Trophoblast cell (in vitro differentiated cells and primary cell): ENCODE results near the gene PNKP.

Experiments used
- DNase-seq, 2 donors: peaks; one replicate each; pipeline ENCODE4 v3.0.0-alpha.2; 2016
- H2AFZ ChIP-seq: 2 replicates; pipeline ENCODE4 v1.6.1; 2013; ENCODE audit warnings: low read length, moderate library complexity, mild to moderate bottlenecking; ENCODE audit not compliant: insufficient read depth, poor library complexity
- H2AK5ac ChIP-seq: 2 replicates; pipeline ENCODE4 v1.6.1; 2013; ENCODE audit warnings: mild to moderate bottlenecking, low read length
- H2BK120ac ChIP-seq: 2 replicates; pipeline ENCODE4 v1.6.1; 2013; ENCODE audit warnings: low read length, mild to moderate bottlenecking, moderate library complexity; ENCODE audit not compliant: insufficient read depth, poor library complexity
- H2BK12ac ChIP-seq: 2 replicates; pipeline ENCODE4 v1.6.1; 2013; ENCODE audit warnings: mild to moderate bottlenecking, low read length, moderate library complexity
- H2BK5ac ChIP-seq: 2 replicates; pipeline ENCODE4 v1.6.1; 2013; ENCODE audit warnings: low read length, low read depth, moderate library complexity, mild to moderate bottlenecking; ENCODE audit not compliant: poor library complexity
- H3K14ac ChIP-seq: 2 replicates; pipeline ENCODE4 v1.6.1; 2013; ENCODE audit warnings: mild to moderate bottlenecking, low read length
- H3K18ac ChIP-seq: 2 replicates; pipeline ENCODE4 v1.6.1; 2013; ENCODE audit warnings: mild to moderate bottlenecking, low read length
- H3K23ac ChIP-seq: 2 replicates; pipeline ENCODE4 v1.6.1; 2013; ENCODE audit warnings: low read length
- H3K27ac ChIP-seq: 2 replicates; pipeline ENCODE4 v1.5.1; 2013; ENCODE audit warnings: low read depth, mild to moderate bottlenecking, inconsistent platforms, low read length, moderate library complexity
- H3K27me3 ChIP-seq: 2 replicates; pipeline ENCODE4 v1.6.1; 2013; ENCODE audit warnings: inconsistent platforms, mild to moderate bottlenecking, low read length, moderate library complexity; ENCODE audit not compliant: insufficient read depth
- H3K36me3 ChIP-seq, 2 experiments: 1 replicate in 1 of 2; 2 replicates in 1 of 2; pipeline ENCODE4 v1.6.1; 2013; ENCODE audit warnings: low read length in 2 of 2, mild to moderate bottlenecking in 2 of 2, moderate library complexity in 1 of 2; ENCODE audit not compliant: insufficient read depth in 2 of 2, control insufficient read depth in 1 of 2
- H3K4ac ChIP-seq: 2 replicates; pipeline ENCODE4 v1.6.1; 2013; ENCODE audit warnings: low read depth, mild to moderate bottlenecking, low read length, moderate library complexity
- H3K4me1 ChIP-seq, 2 experiments: 1 replicate in 1 of 2; 2 replicates in 1 of 2; pipeline ENCODE4 v1.6.1; 2013; ENCODE audit warnings: low read length in 2 of 2, mild to moderate bottlenecking in 2 of 2, moderate library complexity in 1 of 2; ENCODE audit not compliant: insufficient read depth in 2 of 2, control insufficient read depth in 1 of 2
- H3K4me2 ChIP-seq: 2 replicates; pipeline ENCODE4 v1.6.1; 2013; ENCODE audit warnings: inconsistent platforms, mild to moderate bottlenecking, low read length, moderate library complexity
- H3K4me3 ChIP-seq: 2 replicates; pipeline ENCODE4 v1.5.1; 2013; ENCODE audit warnings: mild to moderate bottlenecking, low read depth, low read length, inconsistent platforms
- H3K79me1 ChIP-seq: one replicate; pipeline ENCODE4 v1.6.1; 2013; ENCODE audit warnings: low read length
- H3K79me2 ChIP-seq: 2 replicates; pipeline ENCODE4 v1.6.1; 2013; ENCODE audit warnings: low read length, mild to moderate bottlenecking; ENCODE audit not compliant: control insufficient read depth, insufficient read depth, poor library complexity
- H3K9ac ChIP-seq: 2 replicates; pipeline ENCODE4 v1.6.1; 2013; ENCODE audit warnings: mild to moderate bottlenecking, low read length
- H3K9me3 ChIP-seq: 2 replicates; pipeline ENCODE4 v1.6.1; 2013; ENCODE audit warnings: low read depth, mild to moderate bottlenecking, control low read depth, inconsistent platforms, low read length; ENCODE audit not compliant: insufficient read depth
- H4K12ac ChIP-seq: 2 replicates; pipeline ENCODE4 v1.6.1; 2013; ENCODE audit warnings: low read depth, mild to moderate bottlenecking, low read length, moderate library complexity
- H4K8ac ChIP-seq: 2 replicates; pipeline ENCODE4 v1.6.1; 2013; ENCODE audit warnings: low read depth, mild to moderate bottlenecking, low read length, moderate library complexity
- H4K91ac ChIP-seq: one replicate; pipeline ENCODE4 v1.6.1; 2013; ENCODE audit warnings: low read depth, mild to moderate bottlenecking, low read length, moderate library complexity
- WGBS: extraction: QIAGEN DNeasy Blood & Tissue Kit; methylation state at CpG from one replicate; pipeline ENCODE4 v1.1.7; 2013; ENCODE audit warnings: missing lambda C conversion rate; ENCODE audit not compliant: insufficient read length, insufficient coverage; ENCODE audit errors: extremely low coverage; 5-methylcytosine and 5-hydroxymethylcytosine counted together

Gene PNKP

GRCh38 chr19:49861541-49862378 is 5.6 kb downstream of the PNKP start:
- peak; percentile 82 to 85 for DNase-seq
- no peak overlapping the region for H3K9ac ChIP-seq
- H3K4me3 ChIP-seq: no peak overlapping the region
- no peaks in the 10 kb centered on the region for H3K27me3 ChIP-seq
- no peak overlapping the region for H2AK5ac ChIP-seq
- no peak overlapping the region for H2BK120ac ChIP-seq
- no peak overlapping the region for H3K14ac ChIP-seq
- no peaks in the 10 kb centered on the region for H3K79me2 ChIP-seq
- H4K91ac ChIP-seq: no peak overlapping the region
- H3K23ac ChIP-seq: no peak overlapping the region
- no peak overlapping the region for H3K27ac ChIP-seq
- H4K12ac ChIP-seq: no peak overlapping the region
- H3K9me3 ChIP-seq: no peaks in the 10 kb centered on the region
- H3K4me2 ChIP-seq: no peak overlapping the region
- no peak overlapping the region for H4K8ac ChIP-seq
- peaks cover 1% of the 10 kb centered on the region for H3K79me1 ChIP-seq
- no peak overlapping the region for H2BK12ac ChIP-seq
- H3K4me1 ChIP-seq: peaks cover 6 to 19% of the 10 kb centered on the region in 2 experiments
- no peak overlapping the region for H3K4ac ChIP-seq
- H2BK5ac ChIP-seq: no peak overlapping the region
- H2AFZ ChIP-seq: no peak overlapping the region
- H3K36me3 ChIP-seq: peaks cover 74 to 80% of the 10 kb centered on the region in 2 experiments
- no peak overlapping the region for H3K18ac ChIP-seq
- WGBS: no CpG with 5 or more reads among the region's 60 CpGs

- H3K79me2 ChIP-seq: no peaks in the 10 kb centered on the region
- no peak overlapping the region for H3K14ac ChIP-seq
- H3K4me2 ChIP-seq: no peak overlapping the region
- WGBS: no CpG with 5 or more reads among the region's 13 CpGs
- H3K79me1 ChIP-seq: no peaks in the 10 kb centered on the region
- H3K4ac ChIP-seq: no peak overlapping the region
- no peaks in the 10 kb centered on the region for H3K27me3 ChIP-seq
- H2BK12ac ChIP-seq: no peak overlapping the region
- no peak overlapping the region for H3K18ac ChIP-seq
- no peak overlapping the region for H3K9ac ChIP-seq
- no peak overlapping the region for H3K23ac ChIP-seq
- no peaks in the 10 kb centered on the region for H3K9me3 ChIP-seq
- H2AK5ac ChIP-seq: no peak overlapping the region
- peaks cover under 1 to 14% of the 10 kb centered on the region in 2 experiments for H3K4me1 ChIP-seq
- no peak overlapping the region for H2BK5ac ChIP-seq
- H4K91ac ChIP-seq: no peak overlapping the region
- no peak overlapping the region for H2AFZ ChIP-seq
- H4K12ac ChIP-seq: no peak overlapping the region
- H4K8ac ChIP-seq: no peak overlapping the region
- no peak overlapping the region for H3K4me3 ChIP-seq
- DNase-seq: peak; percentile 33 to 48
- H3K27ac ChIP-seq: no peak overlapping the region
- H3K36me3 ChIP-seq: peaks cover 80 to 86% of the 10 kb centered on the region in 2 experiments
- H2BK120ac ChIP-seq: no peak overlapping the region
These were observed 6.3 kb downstream of the PNKP start for GRCh38 chr19:49861107-49861506.

- no peak overlapping the region for H2BK12ac ChIP-seq
- no peak overlapping the region for H3K4me3 ChIP-seq
- no peak overlapping the region for H2BK120ac ChIP-seq
- no peaks in the 10 kb centered on the region for H3K27me3 ChIP-seq
- H3K27ac ChIP-seq: no peak overlapping the region
- no peak overlapping the region for H4K91ac ChIP-seq
- no peak overlapping the region for H3K23ac ChIP-seq
- H3K18ac ChIP-seq: no peak overlapping the region
- no CpG with 5 or more reads among the region's 17 CpGs for WGBS
- no peak overlapping the region for H2AK5ac ChIP-seq
- H4K8ac ChIP-seq: no peak overlapping the region
- no peak for DNase-seq
- H3K14ac ChIP-seq: no peak overlapping the region
- H3K9ac ChIP-seq: no peak overlapping the region
- no peak overlapping the region for H2AFZ ChIP-seq
- H3K4ac ChIP-seq: no peak overlapping the region
- no peak overlapping the region for H3K4me2 ChIP-seq
- peaks cover 0 to 8% of the 10 kb centered on the region in 2 experiments for H3K4me1 ChIP-seq
- H3K79me2 ChIP-seq: no peaks in the 10 kb centered on the region
- peaks cover 85 to 92% of the 10 kb centered on the region in 2 experiments for H3K36me3 ChIP-seq
- H2BK5ac ChIP-seq: no peak overlapping the region
- H4K12ac ChIP-seq: no peak overlapping the region
- H3K9me3 ChIP-seq: no peaks in the 10 kb centered on the region
- H3K79me1 ChIP-seq: no peaks in the 10 kb centered on the region
These were observed 6.9 kb downstream of the PNKP start for GRCh38 chr19:49860336-49861102.

GRCh38 chr19:49859682-49860335 is 7.6 kb downstream of the PNKP start:
- H3K18ac ChIP-seq: no peak overlapping the region
- H4K91ac ChIP-seq: no peak overlapping the region
- H3K27ac ChIP-seq: no peak overlapping the region
- no peak overlapping the region for H4K8ac ChIP-seq
- H3K9me3 ChIP-seq: no peaks in the 10 kb centered on the region
- H3K9ac ChIP-seq: no peak overlapping the region
- H4K12ac ChIP-seq: no peak overlapping the region
- H2AFZ ChIP-seq: no peak overlapping the region
- H2BK12ac ChIP-seq: no peak overlapping the region
- peaks cover 0 to 8% of the 10 kb centered on the region in 2 experiments for H3K4me1 ChIP-seq
- H2BK120ac ChIP-seq: no peak overlapping the region
- no peak overlapping the region for H3K4me2 ChIP-seq
- no peaks in the 10 kb centered on the region for H3K79me2 ChIP-seq
- no peak overlapping the region for H3K4ac ChIP-seq
- WGBS: no CpG with 5 or more reads among the region's 22 CpGs
- peaks cover 88 to 96% of the 10 kb centered on the region in 2 experiments for H3K36me3 ChIP-seq
- no peak overlapping the region for H2BK5ac ChIP-seq
- no peak overlapping the region for H3K23ac ChIP-seq
- no peak overlapping the region for H2AK5ac ChIP-seq
- no peak overlapping the region for H3K4me3 ChIP-seq
- no peaks in the 10 kb centered on the region for H3K27me3 ChIP-seq
- DNase-seq: peak in 1 of 2 donors; percentile 29
- H3K79me1 ChIP-seq: no peaks in the 10 kb centered on the region
- no peak overlapping the region for H3K14ac ChIP-seq
